GM12864 (cell line): Measurements from ENCODE around the gene MAP2.

Experiments used
- DNase-seq: peaks from one replicate; pipeline ENCODE4 v3.0.0-alpha.2; 2011; ENCODE audit warnings: low read depth
- H3K4me3 ChIP-seq: 2 replicates; pipeline ENCODE4 v1.5.1; 2011; ENCODE audit warnings: mild to moderate bottlenecking, low read depth, low read length, control low read depth
- CTCF ChIP-seq: IDR thresholded peaks from 2 replicates; pipeline ENCODE4 v1.5.1; 2011; ENCODE audit warnings: low read depth, mild to moderate bottlenecking, moderate library complexity, low read length, control low read depth, inconsistent platforms; ENCODE audit errors: missing control alignments

Gene MAP2

GRCh38 chr2:209661286-209661894 is 237.5 kb downstream of the MAP2 start:
- TF ChIP-seq CTCF, result no peak
- no peak overlapping the region for H3K4me3 ChIP-seq
- no peak for DNase-seq

- no peak for TF ChIP-seq CTCF
- no peak overlapping the region for H3K4me3 ChIP-seq
- DNase-seq, result no peak
Measured at GRCh38 chr2:209662021-209662420, 238.2 kb downstream of the MAP2 start.

GRCh38 chr2:209663139-209663538 is 239.3 kb downstream of the MAP2 start:
- no peak for TF ChIP-seq CTCF
- H3K4me3 ChIP-seq, result no peak overlapping the region
- no peak for DNase-seq

- no peak overlapping the region for H3K4me3 ChIP-seq
- DNase-seq, result no peak
- no peak for TF ChIP-seq CTCF
Measured at GRCh38 chr2:209663656-209664055, 239.8 kb downstream of the MAP2 start.

GRCh38 chr2:209666296-209666695 is 242.4 kb downstream of the MAP2 start:
- DNase-seq, result no peak
- TF ChIP-seq CTCF, result no peak
- H3K4me3 ChIP-seq, result no peak overlapping the region

- TF ChIP-seq CTCF, result no peak
Measured at GRCh38 chr2:209671020-209671680, 247.3 kb downstream of the MAP2 start.

GRCh38 chr2:209673811-209674210 is 250.0 kb downstream of the MAP2 start:
- TF ChIP-seq CTCF, result no peak
- H3K4me3 ChIP-seq, result no peak overlapping the region
- no peak for DNase-seq

More at GRCh38 chr2:209671020-209671680, 247.3 kb downstream of the MAP2 start:
- no peak for DNase-seq
- H3K4me3 ChIP-seq, result no peak overlapping the region
